Skin of body (tissue), 2 donors: ENCODE measurements around the gene ONECUT1. TPM values are rescaled to one million over a fixed set of nuclear protein-coding genes. Genes with fewer than 3 reads are reported as not detected.

Experiments used
- DNase-seq: peaks from one replicate; lab custom pipeline; 2025; lab: John Stamatoyannopoulos, UW
- total RNA-seq: library from RNA; depleted of rRNA; stranded (reverse); fragments of >200 nt; gene quantifications from one replicate; pipeline ENCODE4 v1.2.3, GENCODE V29; 2014

Gene ONECUT1
- total RNA-seq, 1 donor from 2014 or later, result not detected

GRCh38 chr15:52797625-52798501 is 7.7 kb upstream of the ONECUT1 start:
- DNase-seq, result no peak

- no peak for DNase-seq
Observed at GRCh38 chr15:52796753-52797520, 6.8 kb upstream of the ONECUT1 start.

- DNase-seq, result no peak
Observed at GRCh38 chr15:52796228-52796521, 6.0 kb upstream of the ONECUT1 start.

- DNase-seq, result no peak
Observed at GRCh38 chr15:52795464-52796227, 5.5 kb upstream of the ONECUT1 start.

- DNase-seq, result no peak
Observed at GRCh38 chr15:52794665-52795463, 4.7 kb upstream of the ONECUT1 start.

GRCh38 chr15:52791776-52792175 is 1.6 kb upstream of the ONECUT1 start:
- no peak for DNase-seq

GRCh38 chr15:52790941-52791751 is 1.0 kb upstream of the ONECUT1 start:
- DNase-seq, result no peak

- DNase-seq, result no peak
Observed at GRCh38 chr15:52789601-52790168, 451 bp downstream of the ONECUT1 start.

- no peak for DNase-seq
Observed at GRCh38 chr15:52789008-52789600, 1.0 kb downstream of the ONECUT1 start.

- DNase-seq, result no peak
Observed at GRCh38 chr15:52788099-52788986, 1.8 kb downstream of the ONECUT1 start.

- no peak for DNase-seq
Observed at GRCh38 chr15:52787549-52788098, 2.5 kb downstream of the ONECUT1 start.

GRCh38 chr15:52787123-52787503 is 3.0 kb downstream of the ONECUT1 start:
- no peak for DNase-seq

GRCh38 chr15:52786436-52787122 is 3.6 kb downstream of the ONECUT1 start:
- DNase-seq, result no peak

GRCh38 chr15:52785672-52786406 is 4.3 kb downstream of the ONECUT1 start:
- DNase-seq, result no peak

GRCh38 chr15:52784799-52785671 is 5.1 kb downstream of the ONECUT1 start:
- no peak for DNase-seq
